Cardiac fibroblast (primary cell): ENCODE measurements around the gene TAOK3.

Source experiments
- DNase-seq, 2 donors: peaks; one replicate each; pipeline versions ENCODE4 v3.0.0 to v3.0.0-alpha.2; 2010; ENCODE audit warnings: low read depth in 2 of 2
- H3K4me3 ChIP-seq, 2 donors: replicated peaks in 1 of 2; 1 replicate in 1 of 2; 2 replicates in 1 of 2; pipeline ENCODE4 v1.5.1; 2011; ENCODE audit warnings: low read depth in 2 of 2, low read length in 2 of 2, mild to moderate bottlenecking in 2 of 2, moderate library complexity in 1 of 2
- TF ChIP-seq, protein P1 (sequence below): IDR thresholded peaks from one replicate; pipeline ENCODE4 v1.5.1; 2011; ENCODE audit warnings: low read depth, mild to moderate bottlenecking, low read length, inconsistent platforms

Gene TAOK3

GRCh38 chr12:118344829-118345228 is 27.9 kb downstream of the TAOK3 start:
- no peak overlapping the region for H3K4me3 ChIP-seq
- TF ChIP-seq, protein P1, sequence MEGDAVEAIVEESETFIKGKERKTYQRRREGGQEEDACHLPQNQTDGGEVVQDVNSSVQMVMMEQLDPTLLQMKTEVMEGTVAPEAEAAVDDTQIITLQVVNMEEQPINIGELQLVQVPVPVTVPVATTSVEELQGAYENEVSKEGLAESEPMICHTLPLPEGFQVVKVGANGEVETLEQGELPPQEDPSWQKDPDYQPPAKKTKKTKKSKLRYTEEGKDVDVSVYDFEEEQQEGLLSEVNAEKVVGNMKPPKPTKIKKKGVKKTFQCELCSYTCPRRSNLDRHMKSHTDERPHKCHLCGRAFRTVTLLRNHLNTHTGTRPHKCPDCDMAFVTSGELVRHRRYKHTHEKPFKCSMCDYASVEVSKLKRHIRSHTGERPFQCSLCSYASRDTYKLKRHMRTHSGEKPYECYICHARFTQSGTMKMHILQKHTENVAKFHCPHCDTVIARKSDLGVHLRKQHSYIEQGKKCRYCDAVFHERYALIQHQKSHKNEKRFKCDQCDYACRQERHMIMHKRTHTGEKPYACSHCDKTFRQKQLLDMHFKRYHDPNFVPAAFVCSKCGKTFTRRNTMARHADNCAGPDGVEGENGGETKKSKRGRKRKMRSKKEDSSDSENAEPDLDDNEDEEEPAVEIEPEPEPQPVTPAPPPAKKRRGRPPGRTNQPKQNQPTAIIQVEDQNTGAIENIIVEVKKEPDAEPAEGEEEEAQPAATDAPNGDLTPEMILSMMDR: no peak
- DNase-seq: no peak

DNA sequence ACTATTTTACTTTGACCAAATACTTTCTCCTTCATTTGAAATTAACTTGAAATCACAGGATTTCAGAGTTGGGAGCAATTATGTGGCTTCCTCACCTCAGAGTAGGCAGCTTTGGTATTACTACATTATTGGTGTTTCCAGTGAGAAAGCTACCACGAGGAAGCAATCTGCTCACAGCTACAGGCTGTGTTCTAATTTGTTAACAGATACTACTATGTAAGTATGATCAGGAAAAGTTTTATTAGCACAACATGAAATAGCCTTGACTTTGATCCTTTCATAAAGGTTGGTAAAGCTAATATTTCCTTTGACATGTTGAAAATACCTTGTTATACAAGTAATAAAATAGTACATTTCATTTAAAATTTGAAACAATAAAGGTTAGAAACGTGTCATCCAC is 30.6 kb downstream of the TAOK3 start:
- no peak for DNase-seq
- TF ChIP-seq, protein P1: no peak

DNA sequence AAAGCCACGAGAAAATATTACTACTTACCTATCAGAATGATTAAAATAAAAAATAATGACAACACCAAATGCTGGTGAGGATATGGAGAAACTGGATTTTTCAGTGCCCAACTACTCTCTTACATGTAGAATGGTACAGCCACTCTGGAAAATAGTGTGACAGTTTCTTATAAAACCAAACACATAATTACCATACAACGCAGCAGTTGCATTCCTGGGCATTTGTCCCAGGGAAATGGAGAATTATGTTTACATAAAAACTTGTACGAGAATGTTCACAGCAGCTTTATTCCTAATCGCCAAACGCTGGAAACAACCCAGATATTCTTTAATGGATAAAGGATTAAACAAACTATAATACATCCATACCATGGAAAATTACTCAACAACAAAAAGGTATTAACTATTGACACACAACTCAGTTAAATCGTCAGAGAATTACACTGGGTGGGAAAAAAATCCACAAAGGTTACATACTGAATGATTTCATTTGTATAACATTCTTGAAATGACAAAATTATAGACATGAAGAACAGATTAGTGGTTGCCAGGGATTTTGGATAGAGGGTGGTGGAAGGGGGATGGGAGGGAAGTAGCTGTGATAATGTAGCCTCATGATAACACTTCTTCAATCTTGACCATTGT is 35.4 kb downstream of the TAOK3 start:
- no peak overlapping the region for H3K4me3 ChIP-seq
- TF ChIP-seq, protein P1: no peak
- DNase-seq: peak; percentile 56 to 59

More for the DNA sequence above, 30.6 kb downstream of the TAOK3 start:
- H3K4me3 ChIP-seq: no peak overlapping the region

DNA sequence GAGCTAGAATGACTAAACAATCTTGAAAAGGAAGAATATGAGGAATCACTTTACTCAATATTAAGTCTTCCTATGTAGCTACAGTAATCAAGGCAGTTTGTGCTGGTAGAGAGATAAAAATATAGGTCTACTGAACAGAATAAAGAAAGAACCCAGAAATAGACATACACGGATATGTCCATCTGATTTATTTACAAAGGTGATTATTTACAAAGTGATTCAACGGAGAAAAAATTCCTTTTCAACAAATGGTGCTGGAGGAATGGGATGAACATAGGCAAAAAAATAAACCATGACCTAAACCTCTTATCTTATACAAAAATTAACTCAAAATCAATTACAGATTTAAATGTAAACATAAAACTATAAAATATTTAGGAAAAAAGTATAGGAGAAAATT is 36.6 kb downstream of the TAOK3 start:
- DNase-seq: no peak
- TF ChIP-seq, protein P1: no peak

GRCh38 chr12:118334939-118335567 is 37.7 kb downstream of the TAOK3 start:
- peak in 1 of 2 donors; percentile 45 for DNase-seq
- TF ChIP-seq, protein P1: no peak
- H3K4me3 ChIP-seq: no peak overlapping the region

More for the DNA sequence above, 36.6 kb downstream of the TAOK3 start:
- H3K4me3 ChIP-seq: no peak overlapping the region

- no peak overlapping the region for H3K4me3 ChIP-seq
- DNase-seq: no peak
- TF ChIP-seq, protein P1: no peak
Observed at GRCh38 chr12:118334241-118334640, 38.5 kb downstream of the TAOK3 start.

- no peak for DNase-seq
- no peak overlapping the region for H3K4me3 ChIP-seq
- TF ChIP-seq, protein P1: no peak
Observed at GRCh38 chr12:118332511-118332910, 40.2 kb downstream of the TAOK3 start.
